PC-9 (cell line): ENCODE data around the gene RMI2.

Experiments
- CTCF ChIP-seq: fragments of 200-600 bp; sonication (generic); conservative IDR thresholded peaks from 2 replicates; pipeline ENCODE4 v1.6.1; 2017; ENCODE audit warnings: mixed run types, antibody characterized with exemption, mild to moderate bottlenecking, moderate library complexity
- EZH2 ChIP-seq: fragments of 200-600 bp; sonication (generic); IDR thresholded peaks from 2 replicates; pipeline ENCODE4 v1.8.0; 2017; ENCODE audit warnings: antibody characterized with exemption, low read depth

DNA sequence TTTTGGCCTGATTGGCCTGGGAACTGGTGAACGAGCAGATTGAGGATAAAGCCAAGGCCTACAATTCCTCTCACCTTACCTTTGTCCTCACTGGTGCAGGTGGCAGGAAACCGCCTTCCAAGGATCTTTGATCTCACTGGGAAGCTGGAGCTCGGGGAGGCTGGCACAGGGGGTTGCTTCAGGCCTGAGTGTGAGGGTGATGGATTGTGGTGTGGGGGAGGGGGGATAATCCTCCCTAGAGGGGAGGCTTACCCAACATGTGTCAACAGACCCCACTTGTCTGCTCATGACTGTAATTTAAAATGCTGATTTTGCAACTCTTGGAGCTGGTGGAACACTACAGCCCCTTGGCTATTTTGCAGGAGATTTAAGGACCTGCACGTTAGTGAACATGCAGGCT is 4.5 kb upstream of the RMI2 start:
- TF ChIP-seq CTCF (no peak), EZH2 (no peak)
